UCSD-AML1 (cell line): ENCODE measurements around the gene TBC1D21.
"Not testable (repeated sequence)": the region's sequence is repeated elsewhere in the genome, so short reads cannot be mapped to it uniquely, and the experiment has no call there.

Experiments used
- DNase-seq: peaks from one replicate; lab custom pipeline; 2025; ENCODE audit not compliant: unreplicated experiment; lab: John Stamatoyannopoulos, UW

Gene TBC1D21

GRCh38 chr15:73927476-73928240 is 54.3 kb downstream of the TBC1D21 start:
- peak; percentile 88 for DNase-seq

- no peak for DNase-seq
These were observed 54.8 kb downstream of the TBC1D21 start for GRCh38 chr15:73928241-73928579.

- DNase-seq, result no peak
These were observed 55.7 kb downstream of the TBC1D21 start for GRCh38 chr15:73928971-73929627.

- no peak for DNase-seq
These were observed 57.0 kb downstream of the TBC1D21 start for GRCh38 chr15:73930371-73930770.

- DNase-seq, result no peak
These were observed 57.5 kb downstream of the TBC1D21 start for GRCh38 chr15:73930790-73931281.

GRCh38 chr15:73931441-73931840 is 58.1 kb downstream of the TBC1D21 start:
- no peak for DNase-seq

- DNase-seq, result no peak
These were observed 59.2 kb downstream of the TBC1D21 start for GRCh38 chr15:73932381-73933191.

GRCh38 chr15:73934281-73934680 is 60.9 kb downstream of the TBC1D21 start:
- no peak for DNase-seq

- DNase-seq, result no peak
These were observed 62.2 kb downstream of the TBC1D21 start for GRCh38 chr15:73935547-73935946.

- DNase-seq, result no peak
These were observed 62.8 kb downstream of the TBC1D21 start for GRCh38 chr15:73936181-73936580.

- no peak for DNase-seq
These were observed 63.4 kb downstream of the TBC1D21 start for GRCh38 chr15:73936588-73937290.

- DNase-seq, result no peak
These were observed 63.9 kb downstream of the TBC1D21 start for GRCh38 chr15:73937296-73937695.

- DNase-seq, result no peak
These were observed 64.4 kb downstream of the TBC1D21 start for GRCh38 chr15:73937726-73938125.

- DNase-seq, result not testable (repeated sequence)
These were observed 65.2 kb downstream of the TBC1D21 start for GRCh38 chr15:73938516-73938915.
